Measurements from ENCODE around the gene CYP27B1.

The CYP27B1 gene

GRCh38 chr12:57770734-57771133, 3.9 kb upstream of the CYP27B1 start:
- Histone ChIP-seq H3K27ac (ENCODE audit: low read depth, low read length) (no peak overlapping the region), H3K4me3 (ENCODE audit: low read length) (no peak overlapping the region), H3K4me1 (ENCODE audit: control insufficient read depth, insufficient read depth, low read length) (peaks cover 9% of the 10 kb centered on the region), H3K27me3 (ENCODE audit: control insufficient read depth, insufficient read depth, low read length) (peaks cover 7% of the 10 kb centered on the region), H3K36me3 (ENCODE audit: control insufficient read depth, insufficient read depth, low read length) (peaks cover 4% of the 10 kb centered on the region), H3K9ac (ENCODE audit: low read length) (no peak overlapping the region)

GRCh38 chr12:57769594-57769993, 2.7 kb upstream of the CYP27B1 start:
- H3K9ac ChIP-seq (ENCODE audit: low read length) = no peak overlapping the region
- H3K4me1 ChIP-seq (ENCODE audit: control insufficient read depth, insufficient read depth, low read length) = peaks cover 12% of the 10 kb centered on the region
- peaks cover 18% of the 10 kb centered on the region for H3K27me3 ChIP-seq (ENCODE audit: control insufficient read depth, insufficient read depth, low read length)
- H3K36me3 ChIP-seq (ENCODE audit: control insufficient read depth, insufficient read depth, low read length) = peaks cover 4% of the 10 kb centered on the region
- no peak overlapping the region for H3K27ac ChIP-seq (ENCODE audit: low read depth, low read length)
- no peak overlapping the region for H3K4me3 ChIP-seq (ENCODE audit: low read length)

- no peak overlapping the region for H3K9ac ChIP-seq (ENCODE audit: low read length)
- no peak overlapping the region for H3K27ac ChIP-seq (ENCODE audit: low read depth, low read length)
- peaks cover 12% of the 10 kb centered on the region for H3K4me1 ChIP-seq (ENCODE audit: control insufficient read depth, insufficient read depth, low read length)
- no peak overlapping the region for H3K4me3 ChIP-seq (ENCODE audit: low read length)
- peaks cover 27% of the 10 kb centered on the region for H3K27me3 ChIP-seq (ENCODE audit: control insufficient read depth, insufficient read depth, low read length)
- peaks cover 4% of the 10 kb centered on the region for H3K36me3 ChIP-seq (ENCODE audit: control insufficient read depth, insufficient read depth, low read length)
Measured at GRCh38 chr12:57767876-57768275, 998 bp upstream of the CYP27B1 start.

GRCh38 chr12:57767305-57767698, 424 bp upstream of the CYP27B1 start:
- peak overlapping the region; percentile 65 for H3K4me3 ChIP-seq (ENCODE audit: low read length)
- peaks cover 12% of the 10 kb centered on the region for H3K4me1 ChIP-seq (ENCODE audit: control insufficient read depth, insufficient read depth, low read length)
- H3K27me3 ChIP-seq (ENCODE audit: control insufficient read depth, insufficient read depth, low read length) = peaks cover 27% of the 10 kb centered on the region
- H3K36me3 ChIP-seq (ENCODE audit: control insufficient read depth, insufficient read depth, low read length) = peaks cover 4% of the 10 kb centered on the region
- H3K27ac ChIP-seq (ENCODE audit: low read depth, low read length) = no peak overlapping the region
- no peak overlapping the region for H3K9ac ChIP-seq (ENCODE audit: low read length)

- Histone ChIP-seq H3K9ac (ENCODE audit: low read length) (no peak overlapping the region), H3K27ac (ENCODE audit: low read depth, low read length) (no peak overlapping the region), H3K4me3 (ENCODE audit: low read length) (peak overlapping the region; percentile 65), H3K4me1 (ENCODE audit: control insufficient read depth, insufficient read depth, low read length) (peaks cover 9% of the 10 kb centered on the region), H3K36me3 (ENCODE audit: control insufficient read depth, insufficient read depth, low read length) (peaks cover 4% of the 10 kb centered on the region), H3K27me3 (ENCODE audit: control insufficient read depth, insufficient read depth, low read length) (peaks cover 27% of the 10 kb centered on the region)
Measured at GRCh38 chr12:57765698-57766463, 997 bp downstream of the CYP27B1 start.

GRCh38 chr12:57765003-57765697, 1.7 kb downstream of the CYP27B1 start:
- H3K27me3 ChIP-seq (ENCODE audit: control insufficient read depth, insufficient read depth, low read length) = peaks cover 27% of the 10 kb centered on the region
- H3K9ac ChIP-seq (ENCODE audit: low read length) = no peak overlapping the region
- H3K27ac ChIP-seq (ENCODE audit: low read depth, low read length) = no peak overlapping the region
- peaks cover 9% of the 10 kb centered on the region for H3K4me1 ChIP-seq (ENCODE audit: control insufficient read depth, insufficient read depth, low read length)
- peaks cover 4% of the 10 kb centered on the region for H3K36me3 ChIP-seq (ENCODE audit: control insufficient read depth, insufficient read depth, low read length)
- peak overlapping the region; percentile 65 for H3K4me3 ChIP-seq (ENCODE audit: low read length)

GRCh38 chr12:57764662-57765002, 2.2 kb downstream of the CYP27B1 start:
- H3K4me3 ChIP-seq (ENCODE audit: low read length) = peak overlapping the region; percentile 65
- peaks cover 9% of the 10 kb centered on the region for H3K4me1 ChIP-seq (ENCODE audit: control insufficient read depth, insufficient read depth, low read length)
- peaks cover 27% of the 10 kb centered on the region for H3K27me3 ChIP-seq (ENCODE audit: control insufficient read depth, insufficient read depth, low read length)
- no peak overlapping the region for H3K9ac ChIP-seq (ENCODE audit: low read length)
- peaks cover 6% of the 10 kb centered on the region for H3K36me3 ChIP-seq (ENCODE audit: control insufficient read depth, insufficient read depth, low read length)
- no peak overlapping the region for H3K27ac ChIP-seq (ENCODE audit: low read depth, low read length)

GRCh38 chr12:57763881-57764661, 2.8 kb downstream of the CYP27B1 start:
- Histone ChIP-seq H3K27me3 (ENCODE audit: control insufficient read depth, insufficient read depth, low read length) (peaks cover 27% of the 10 kb centered on the region), H3K27ac (ENCODE audit: low read depth, low read length) (no peak overlapping the region), H3K9ac (ENCODE audit: low read length) (no peak overlapping the region), H3K4me1 (ENCODE audit: control insufficient read depth, insufficient read depth, low read length) (peaks cover 9% of the 10 kb centered on the region), H3K4me3 (ENCODE audit: low read length) (peak overlapping the region; percentile 65), H3K36me3 (ENCODE audit: control insufficient read depth, insufficient read depth, low read length) (peaks cover 2% of the 10 kb centered on the region)

GRCh38 chr12:57762463-57762862, 4.4 kb downstream of the CYP27B1 start:
- H3K9ac ChIP-seq (ENCODE audit: low read length) = no peak overlapping the region
- H3K4me1 ChIP-seq (ENCODE audit: control insufficient read depth, insufficient read depth, low read length) = peaks cover 9% of the 10 kb centered on the region
- H3K27ac ChIP-seq (ENCODE audit: low read depth, low read length) = no peak overlapping the region
- peaks cover 6% of the 10 kb centered on the region for H3K36me3 ChIP-seq (ENCODE audit: control insufficient read depth, insufficient read depth, low read length)
- peaks cover 27% of the 10 kb centered on the region for H3K27me3 ChIP-seq (ENCODE audit: control insufficient read depth, insufficient read depth, low read length)
- no peak overlapping the region for H3K4me3 ChIP-seq (ENCODE audit: low read length)

- peaks cover 4% of the 10 kb centered on the region for H3K4me1 ChIP-seq (ENCODE audit: control insufficient read depth, insufficient read depth, low read length)
- no peak overlapping the region for H3K4me3 ChIP-seq (ENCODE audit: low read length)
- peaks cover 24% of the 10 kb centered on the region for H3K27me3 ChIP-seq (ENCODE audit: control insufficient read depth, insufficient read depth, low read length)
- peaks cover 6% of the 10 kb centered on the region for H3K36me3 ChIP-seq (ENCODE audit: control insufficient read depth, insufficient read depth, low read length)
- no peak overlapping the region for H3K27ac ChIP-seq (ENCODE audit: low read depth, low read length)
- H3K9ac ChIP-seq (ENCODE audit: low read length) = no peak overlapping the region
Measured at GRCh38 chr12:57761391-57761998, 5.4 kb downstream of the CYP27B1 start.

- peaks cover 6% of the 10 kb centered on the region for H3K36me3 ChIP-seq (ENCODE audit: control insufficient read depth, insufficient read depth, low read length)
- H3K27me3 ChIP-seq (ENCODE audit: control insufficient read depth, insufficient read depth, low read length) = peaks cover 17% of the 10 kb centered on the region
- no peak overlapping the region for H3K9ac ChIP-seq (ENCODE audit: low read length)
- no peak overlapping the region for H3K27ac ChIP-seq (ENCODE audit: low read depth, low read length)
- H3K4me3 ChIP-seq (ENCODE audit: low read length) = no peak overlapping the region
- peaks cover under 1% of the 10 kb centered on the region for H3K4me1 ChIP-seq (ENCODE audit: control insufficient read depth, insufficient read depth, low read length)
Measured at GRCh38 chr12:57760347-57760982, 6.4 kb downstream of the CYP27B1 start.
